ENCODE data around the gene FGL2. TPM values are rescaled to one million over a fixed set of nuclear protein-coding genes. Genes with fewer than 3 reads are reported as not detected.
"Not testable (repeated sequence)": the region's sequence is repeated elsewhere in the genome, so short reads cannot be mapped to it uniquely, and the experiment has no call there.

FGL2 gene
- polyA plus RNA-seq, 1 donor from 2014 or later, result 23.7 TPM

- H3K27ac Mint-ChIP-seq, H3K4me3 Mint-ChIP-seq, H3K36me3 Mint-ChIP-seq, H3K27me3 Mint-ChIP-seq, H3K9me3 Mint-ChIP-seq: not testable (repeated sequence)
- peaks cover 9 to 15% (median 15%) of the 10 kb centered on the region in 3 donors for H3K4me1 Mint-ChIP-seq
These were observed 44.6 kb downstream of the FGL2 start for GRCh38 chr7:77154917-77155464.

GRCh38 chr7:77152232-77152631 lies 47.4 kb downstream of the FGL2 start:
- not testable (repeated sequence) for H3K9me3 Mint-ChIP-seq, H3K27ac Mint-ChIP-seq, H3K4me3 Mint-ChIP-seq, H3K36me3 Mint-ChIP-seq, H3K27me3 Mint-ChIP-seq, H3K4me1 Mint-ChIP-seq

Other genes with a start within 250 kb of the FGL2 start
- not detected for gene SPDYE17, start 167.5 kb downstream of the FGL2 start, polyA plus RNA-seq
- gene SPDYE18, start 137.3 kb downstream of the FGL2 start, polyA plus RNA-seq, result not detected
- 1.0 TPM for gene CCDC146, start 77.2 kb downstream of the FGL2 start, polyA plus RNA-seq
- 32.9 TPM for gene GSAP, start 216.5 kb upstream of the FGL2 start, polyA plus RNA-seq

All from IgD-negative memory B cell (primary cell).